IMR-90 (cell line): ENCODE data around the gene OTOGL. TPM values are rescaled to one million over a fixed set of nuclear protein-coding genes. Genes with fewer than 3 reads are reported as not detected.

ENCODE experiments used
- ATAC-seq: fragments of 200-7000 bp; cut with Tn5 transposase; 2 replicates; pipeline ENCODE4 v1.9.1; 2020; ENCODE audit warnings: low read depth, mild to moderate bottlenecking, moderate library complexity
- BruUV-seq: library from RNA; stranded (reverse); fragments of 400-500 nt; replicated peaks from 2 replicates; lab custom pipeline; 2021; lab: Mats Ljungman, UMichigan
- CTCF ChIA-PET: fragments of 300-600 bp; formaldehyde crosslinking; extraction: SDS; loops from one replicate; lab custom pipeline; 2021; ENCODE audit warnings: antibody characterized with exemption; lab: Yijun Ruan, JAX
- POLR2A ChIA-PET: fragments of 300-600 bp; sonication (Branson Sonifier 250); formaldehyde crosslinking; loops from one replicate; lab custom pipeline; 2022; ENCODE audit warnings: antibody characterized with exemption; ENCODE audit not compliant: unreplicated experiment; lab: Charles Lee
- DNase-seq: peaks from one replicate; pipeline ENCODE4 v3.0.0; 2013
- H2AFZ ChIP-seq: replicated peaks from 2 replicates; pipeline ENCODE3; 2013; ENCODE audit warnings: low read length, mild to moderate bottlenecking; ENCODE audit not compliant: poor library complexity
- H2AK5ac ChIP-seq: 2 replicates; pipeline ENCODE4 v1.6.1; 2013; ENCODE audit warnings: low read depth, low read length, inconsistent platforms
- H2AK9ac ChIP-seq: replicated peaks from 2 replicates; pipeline ENCODE3; 2013; ENCODE audit warnings: mild to moderate bottlenecking, low read depth, low read length, moderate library complexity; ENCODE audit not compliant: poor library complexity
- H2BK120ac ChIP-seq: 2 replicates; pipeline ENCODE4 v1.6.1; 2013; ENCODE audit warnings: low read depth, low read length, inconsistent platforms
- H2BK15ac ChIP-seq: 3 replicates; pipeline ENCODE4 v1.6.1; 2013; ENCODE audit warnings: low read depth, low read length, inconsistent platforms
- H2BK20ac ChIP-seq: 2 replicates; pipeline ENCODE4 v1.6.1; 2013; ENCODE audit warnings: low read depth, mild to moderate bottlenecking, inconsistent platforms, low read length, moderate library complexity
- H2BK5ac ChIP-seq: 2 replicates; pipeline ENCODE4 v1.6.1; 2013; ENCODE audit warnings: mild to moderate bottlenecking, low read depth, low read length, inconsistent platforms; ENCODE audit not compliant: poor library complexity, severe bottlenecking
- H3K14ac ChIP-seq: replicated peaks from 2 replicates; pipeline ENCODE4 v1.6.1; 2013; ENCODE audit warnings: low read depth, low read length, inconsistent platforms
- H3K18ac ChIP-seq: 2 replicates; pipeline ENCODE4 v1.6.1; 2013; ENCODE audit warnings: low read depth, low read length, control low read depth
- H3K23ac ChIP-seq: 2 replicates; pipeline ENCODE4 v1.6.1; 2013; ENCODE audit warnings: low read depth, low read length, inconsistent platforms
- H3K27ac ChIP-seq: 2 replicates; pipeline ENCODE4 v1.5.1; 2013; ENCODE audit warnings: mild to moderate bottlenecking, control low read depth, low read length; ENCODE audit not compliant: insufficient read depth
- H3K27me3 ChIP-seq: 2 replicates; pipeline ENCODE4 v1.6.1; 2013; ENCODE audit warnings: low read length; ENCODE audit not compliant: control insufficient read depth, insufficient read depth
- H3K36me3 ChIP-seq: 2 replicates; pipeline ENCODE4 v1.6.1; 2013; ENCODE audit warnings: low read length, mixed read lengths; ENCODE audit not compliant: control insufficient read depth, insufficient read depth
- H3K4ac ChIP-seq: 2 replicates; pipeline ENCODE4 v1.6.1; 2013; ENCODE audit warnings: low read depth, low read length, inconsistent platforms
- H3K4me1 ChIP-seq: 2 replicates; pipeline ENCODE4 v1.6.1; 2013; ENCODE audit warnings: low read length, mixed read lengths; ENCODE audit not compliant: control insufficient read depth, insufficient read depth
- H3K4me2 ChIP-seq: 2 replicates; pipeline ENCODE4 v1.6.1; 2013; ENCODE audit warnings: low read depth, mild to moderate bottlenecking, control low read depth, low read length, moderate library complexity
- H3K4me3 ChIP-seq: 2 replicates; pipeline ENCODE4 v1.5.1; 2013; ENCODE audit warnings: low read depth, mild to moderate bottlenecking, control low read depth, low read length, moderate library complexity; ENCODE audit not compliant: insufficient read depth
- H3K56ac ChIP-seq: 2 replicates; pipeline ENCODE4 v1.6.1; 2013; ENCODE audit warnings: low read length, inconsistent platforms; ENCODE audit not compliant: insufficient read depth; ENCODE audit errors: extremely low read depth
- H3K79me1 ChIP-seq, 2 experiments: 2 replicates each; pipeline ENCODE4 v1.6.1; 2013; ENCODE audit warnings: low read length in 2 of 2, inconsistent platforms in 1 of 2, low read depth in 1 of 2
- H3K9ac ChIP-seq: 2 replicates; pipeline ENCODE4 v1.6.1; 2013; ENCODE audit warnings: low read depth, low read length, control low read depth
- H3K9me1 ChIP-seq: 2 replicates; pipeline ENCODE4 v1.6.1; 2013; ENCODE audit warnings: low read length, inconsistent platforms; ENCODE audit not compliant: insufficient read depth
- H3K9me3 ChIP-seq: 2 replicates; pipeline ENCODE4 v1.6.1; 2013; ENCODE audit warnings: low read length; ENCODE audit not compliant: control insufficient read depth, insufficient read depth
- H4K20me1 ChIP-seq: 2 replicates; pipeline ENCODE4 v1.6.1; 2013; ENCODE audit warnings: low read length, inconsistent platforms; ENCODE audit not compliant: insufficient read depth
- H4K5ac ChIP-seq: 2 replicates; pipeline ENCODE4 v1.6.1; 2013; ENCODE audit warnings: mild to moderate bottlenecking, low read depth, low read length, control low read depth
- H4K8ac ChIP-seq, 2 experiments: 2 replicates each; pipeline ENCODE4 v1.6.1; 2013; ENCODE audit warnings: low read depth in 2 of 2, low read length in 2 of 2, control low read depth in 1 of 2, inconsistent platforms in 1 of 2
- H4K91ac ChIP-seq: 2 replicates; pipeline ENCODE4 v1.6.1; 2013; ENCODE audit warnings: low read depth, low read length, inconsistent platforms; ENCODE audit not compliant: insufficient read depth
- BHLHE40 ChIP-seq: fragments of 150-350 bp; IDR thresholded peaks from 2 replicates; pipeline ENCODE4 v1.6.1; 2016; ENCODE audit warnings: mild to moderate bottlenecking, low read depth, low read length
- CEBPB ChIP-seq: IDR thresholded peaks from 2 replicates; pipeline ENCODE4 v1.6.1; 2012; ENCODE audit warnings: low read depth, low read length, improper control_type of control experiment
- CHD1 ChIP-seq: IDR thresholded peaks from 2 replicates; pipeline ENCODE4 v1.6.1; 2012; ENCODE audit warnings: low read depth, low read length, improper control_type of control experiment
- CTCF ChIP-seq: conservative IDR thresholded peaks from 2 replicates; pipeline ENCODE4 v1.5.1; 2012; ENCODE audit warnings: mild to moderate bottlenecking, low read depth, low read length, improper control_type of control experiment
- FOS ChIP-seq: fragments of 150-350 bp; IDR thresholded peaks from 2 replicates; pipeline ENCODE4 v1.6.1; 2016; ENCODE audit warnings: low read depth, low read length
- MAFK ChIP-seq: IDR thresholded peaks from 2 replicates; pipeline ENCODE4 v1.6.1; 2012; ENCODE audit warnings: low read depth, low read length, improper control_type of control experiment
- MAZ ChIP-seq: IDR thresholded peaks from 2 replicates; pipeline ENCODE4 v1.6.1; 2012; ENCODE audit warnings: low read depth, mild to moderate bottlenecking, low read length, improper control_type of control experiment, moderate library complexity, borderline replicate concordance
- MXI1 ChIP-seq: IDR thresholded peaks from 2 replicates; pipeline ENCODE4 v1.6.1; 2012; ENCODE audit warnings: low read depth, mild to moderate bottlenecking, low read length, moderate library complexity, borderline replicate concordance
- NFE2L2 ChIP-seq: fragments of 150-350 bp; IDR thresholded peaks from 2 replicates; pipeline ENCODE4 v1.6.1; 2016; ENCODE audit warnings: low read depth, mild to moderate bottlenecking, low read length
- POLR2A ChIP-seq: IDR thresholded peaks from 2 replicates; pipeline ENCODE4 v1.6.1; 2012; ENCODE audit warnings: mild to moderate bottlenecking, low read depth, low read length
- RAD21 ChIP-seq: IDR thresholded peaks from 2 replicates; pipeline ENCODE4 v1.6.1; 2012; ENCODE audit warnings: low read length, improper control_type of control experiment
- RCOR1 ChIP-seq: IDR thresholded peaks from 2 replicates; pipeline ENCODE4 v1.6.1; 2012; ENCODE audit warnings: mild to moderate bottlenecking, low read length, improper control_type of control experiment; ENCODE audit not compliant: insufficient replicate concordance
- RFX5 ChIP-seq: IDR thresholded peaks from 2 replicates; pipeline ENCODE4 v1.8.0; 2012; ENCODE audit warnings: low read depth, mild to moderate bottlenecking, low read length, moderate library complexity
- SMC3 ChIP-seq: fragments of 150-350 bp; IDR thresholded peaks from 2 replicates; pipeline ENCODE4 v1.6.1; 2016; ENCODE audit warnings: low read depth, mild to moderate bottlenecking, antibody characterized with exemption, low read length, moderate library complexity
- USF2 ChIP-seq: fragments of 150-350 bp; IDR thresholded peaks from 2 replicates; pipeline ENCODE4 v1.6.1; 2017; ENCODE audit warnings: mild to moderate bottlenecking, antibody characterized with exemption, low read length, low read depth
- WGBS, 2 experiments: methylation state at CpG; one replicate each; pipeline versions ENCODE4 v1.1.5 to v1.1.7; 2013; ENCODE audit warnings: missing lambda C conversion rate in 2 of 2; ENCODE audit not compliant: insufficient read length in 1 of 2; ENCODE audit errors: extremely low coverage in 2 of 2; 5-methylcytosine and 5-hydroxymethylcytosine counted together
- dilution Hi-C: fragments of 300-500 bp; cut with HindIII; formaldehyde crosslinking; loops from one replicate; pipeline ENCODE4 v1.14.3; 2018; ENCODE audit warnings: low sequenced_read_pairs; ENCODE audit not compliant: unreplicated experiment
- in situ Hi-C: fragments of 300-500 bp; cut with MboI; formaldehyde crosslinking; loops from 3 replicates; pipeline ENCODE4 v1.14.3; 2019; ENCODE audit warnings: low sequenced_read_pairs, inconsistent platforms, mixed read lengths
- intact Hi-C: fragments of 100-400 bp; cut with micrococcal nuclease; formaldehyde crosslinking; loops from 2 replicates; pipeline ENCODE4 v1.10.0; 2022
- polyA plus RNA-seq, 3 experiments: library from polyadenylated mRNA; depleted of rRNA; stranded (reverse); fragments of >200 nt; gene quantifications; 2 replicates each; pipeline ENCODE4 v1.2.3, GENCODE V29; 2012; ENCODE audit warnings: low replicate concordance in 1 of 3
- total RNA-seq: library from RNA; depleted of rRNA; stranded (reverse); fragments of >200 nt; gene quantifications from 2 replicates; pipeline ENCODE4 v1.2.3, GENCODE V29; 2012

Gene OTOGL
- total and polyA plus RNA-seq, 2 of the 4 experiments (the other 2 are of a cell fraction): 0.10 to 0.18 TPM

- intact Hi-C loops (loop anchor here (1.0 to 5.0 kb wide), 5 partner anchors 74 to 1062 kb away; no protein-coding TSS in a partner anchor), in situ Hi-C loops (loop anchor here (10.0 kb wide), 1 partner anchor 750 kb away; no protein-coding TSS in a partner anchor), dilution Hi-C loops (no loop called here)
- no peak overlapping the region for H2AK9ac ChIP-seq
- ChIA-PET CTCF (interaction anchor here (0.7 to 1.7 kb wide), 12 partner anchors 9 to 1063 kb away, joined by 3 to 46 read pairs (median 5); no protein-coding TSS in a partner anchor), POLR2A (interaction anchor here (0.5 kb wide), 1 partner anchor 25 kb away, joined by 7 read pairs; no protein-coding TSS in a partner anchor)
- no peak overlapping the region for H3K18ac ChIP-seq
- H4K91ac ChIP-seq: no peak overlapping the region
- no peak overlapping the region for H2BK120ac ChIP-seq
- ATAC-seq (peak; percentile 91), DNase-seq (peak; percentile 86)
- no peaks in the 10 kb centered on the region for H3K27me3 ChIP-seq
- H3K9ac ChIP-seq: no peak overlapping the region
- H3K36me3 ChIP-seq: no peaks in the 10 kb centered on the region
- no peak overlapping the region for H4K8ac ChIP-seq
- no peak overlapping the region for H3K27ac ChIP-seq
- WGBS, 2 experiments: no CpG with 5 or more reads among the region's 1 CpG
- H3K14ac ChIP-seq: no peak overlapping the region
- no TSS peak for BruUV-seq
- H2AFZ ChIP-seq: no peak overlapping the region
- H3K23ac ChIP-seq: no peak overlapping the region
- peaks cover 3% of the 10 kb centered on the region; the same call in 1 of the 2 replicates for H3K4me1 ChIP-seq
- H3K56ac ChIP-seq: no peak overlapping the region
- no peaks in the 10 kb centered on the region for H4K20me1 ChIP-seq
- no peak overlapping the region for H2BK5ac ChIP-seq
- H3K4ac ChIP-seq: no peak overlapping the region
- H3K4me3 ChIP-seq: no peak overlapping the region
- no peaks in the 10 kb centered on the region for H3K9me1 ChIP-seq
- no peak overlapping the region for H4K5ac ChIP-seq
- no peak overlapping the region for H3K4me2 ChIP-seq
- H2AK5ac ChIP-seq: no peak overlapping the region
- no peaks in the 10 kb centered on the region for H3K9me3 ChIP-seq
- no peak overlapping the region; the same call in 2 of the 3 replicates for H2BK15ac ChIP-seq
- H3K79me1 ChIP-seq: no peaks in the 10 kb centered on the region
- H2BK20ac ChIP-seq: no peak overlapping the region
- no peak for TF ChIP-seq RCOR1
- peak; percentile 75 for TF ChIP-seq RAD21
- no peak for TF ChIP-seq BHLHE40
- TF ChIP-seq POLR2A: no peak
- no peak for TF ChIP-seq CHD1
- TF ChIP-seq SMC3: peak; percentile 90
- TF ChIP-seq FOS: no peak
- no peak for TF ChIP-seq USF2
- no peak for TF ChIP-seq CEBPB
- TF ChIP-seq RFX5: no peak
- no peak for TF ChIP-seq NFE2L2
- no peak for TF ChIP-seq MXI1
- TF ChIP-seq MAFK: no peak
- no peak for TF ChIP-seq MAZ
- TF ChIP-seq CTCF: peak; percentile 82
Observed at GRCh38 chr12:80195074-80195726, 95.9 kb downstream of the OTOGL start.
